ENCODE data around the gene AGMO. TPM values are rescaled to one million over a fixed set of nuclear protein-coding genes. Genes with fewer than 3 reads are reported as not detected.
"Not testable (repeated sequence)": the region's sequence is repeated elsewhere in the genome, so short reads cannot be mapped to it uniquely, and the experiment has no call there.

Gene AGMO
- total RNA-seq, 1 donor from 2014 or later = not detected

GRCh38 chr7:15326044-15326644 lies 235.7 kb downstream of the AGMO start:
- intact Hi-C loops (cut with micrococcal nuclease) = loop anchor here (5.0 to 10.0 kb wide), 2 partner anchors 399 to 746 kb away; no protein-coding TSS in a partner anchor

DNA sequence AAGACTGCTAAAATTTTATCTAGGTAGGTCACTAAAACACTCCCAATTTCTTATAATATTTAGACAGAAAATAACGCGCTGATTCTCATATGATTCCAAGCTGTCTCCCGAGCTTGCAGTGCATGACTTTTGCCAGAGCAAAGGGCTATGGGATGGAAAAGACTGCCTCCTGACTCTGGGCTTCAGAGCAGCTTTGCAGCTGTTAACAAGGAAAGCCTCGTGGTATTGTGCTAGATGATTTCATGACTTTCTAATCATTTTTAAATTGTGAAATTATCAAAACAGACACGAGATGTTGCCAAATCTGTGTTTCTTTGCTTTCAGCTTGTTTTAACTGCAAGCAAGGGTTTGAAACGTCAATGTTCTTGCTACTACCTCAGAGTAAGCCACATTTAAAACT lies 238.3 kb downstream of the AGMO start:
- intact Hi-C loops (cut with micrococcal nuclease) = loop anchor here (10.0 kb wide), 1 partner anchor 401 kb away; no protein-coding TSS in a partner anchor

GRCh38 chr7:15317215-15317614 lies 244.6 kb downstream of the AGMO start:
- intact Hi-C loops (cut with micrococcal nuclease) = no loop called here

DNA sequence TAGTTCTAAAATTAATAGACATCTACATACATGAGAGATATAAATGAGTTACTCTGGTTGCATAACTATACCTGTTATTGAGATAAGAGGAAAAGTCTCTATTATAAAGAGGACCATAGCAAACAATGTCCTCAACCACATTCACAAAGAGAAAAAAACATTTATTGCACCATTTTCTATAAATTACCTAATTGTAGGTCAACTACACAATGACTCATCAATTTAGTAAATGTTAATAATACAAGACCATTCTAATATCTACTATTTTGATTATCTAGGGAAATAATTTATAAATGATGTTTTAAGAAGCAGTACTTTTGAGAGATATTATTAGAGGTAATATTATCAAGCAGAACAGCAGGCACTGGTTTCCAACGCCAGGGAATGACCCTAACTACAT lies 246.1 kb downstream of the AGMO start:
- intact Hi-C loops (cut with micrococcal nuclease) = no loop called here

GRCh38 chr7:15314922-15315321 lies 246.9 kb downstream of the AGMO start:
- intact Hi-C loops (cut with micrococcal nuclease) = no loop called here

GRCh38 chr7:15313361-15313760 lies 248.5 kb downstream of the AGMO start:
- intact Hi-C loops (cut with micrococcal nuclease) = no loop called here

GRCh38 chr7:15309872-15310271 lies 251.9 kb downstream of the AGMO start:
- intact Hi-C loops (cut with micrococcal nuclease) = no loop called here

DNA sequence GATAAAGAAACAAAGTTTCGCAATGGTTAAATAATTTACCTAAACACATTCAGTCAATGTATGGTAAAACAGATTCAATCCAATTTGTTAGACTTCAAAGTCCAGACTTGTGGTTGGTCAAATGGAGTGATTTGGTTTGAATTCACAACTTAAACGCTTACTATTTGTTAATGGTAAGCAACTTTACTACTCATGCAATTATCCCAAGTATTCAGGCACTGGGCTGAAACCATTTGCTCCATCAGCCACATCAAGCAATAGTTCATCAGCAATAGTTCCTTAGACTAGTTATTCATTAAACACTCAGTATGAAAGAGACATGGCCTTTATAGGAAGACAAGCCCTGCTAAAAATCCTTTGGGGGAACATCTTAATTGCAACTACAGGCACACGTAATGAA lies 253.0 kb downstream of the AGMO start:
- intact Hi-C loops (cut with micrococcal nuclease) = no loop called here

DNA sequence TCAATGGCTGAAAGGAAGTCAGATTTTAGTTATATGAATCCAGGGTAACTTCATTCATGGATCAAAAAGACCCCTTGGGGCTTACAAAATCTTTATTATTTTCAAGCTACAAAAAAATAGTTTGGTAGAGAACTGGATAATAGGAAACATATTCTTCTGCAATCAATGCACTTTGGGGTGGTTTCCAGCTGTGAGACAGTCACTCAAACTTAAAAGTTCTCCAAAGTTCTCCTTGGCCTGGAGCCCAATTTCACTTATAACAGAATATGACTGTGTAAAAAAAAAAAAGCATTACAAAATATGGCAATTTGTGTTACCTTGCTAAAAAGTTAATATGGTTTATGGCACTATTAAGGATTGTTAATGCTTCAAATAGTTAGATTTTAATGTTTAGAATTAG lies 255.5 kb downstream of the AGMO start:
- intact Hi-C loops (cut with micrococcal nuclease) = no loop called here

- intact Hi-C loops (cut with micrococcal nuclease) = loop anchor here (2.0 kb wide), 1 partner anchor 764 kb away; no protein-coding TSS in a partner anchor
Measured at GRCh38 chr7:15305002-15305600, 256.7 kb downstream of the AGMO start.

- intact Hi-C loops (cut with micrococcal nuclease) = no loop called here
Measured at GRCh38 chr7:15303357-15303756, 258.5 kb downstream of the AGMO start.

DNA sequence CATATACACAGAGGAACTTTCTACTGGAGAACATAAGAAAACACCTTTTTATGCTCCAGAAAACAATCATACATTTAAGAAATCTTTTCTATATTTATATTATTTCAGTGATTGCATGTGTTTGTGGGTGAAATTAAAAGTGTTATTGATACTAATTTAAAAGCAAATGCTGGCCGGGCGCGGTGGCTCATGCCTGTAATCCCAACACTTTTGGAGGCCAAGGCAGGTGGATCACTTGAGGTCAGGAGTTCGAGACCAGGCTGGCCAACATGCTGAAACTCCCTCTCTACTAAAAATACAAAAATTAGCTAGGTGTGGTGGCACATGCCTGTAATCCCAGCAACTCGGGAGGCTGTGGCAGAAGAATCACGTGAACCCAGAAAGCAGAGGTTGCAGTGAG lies 260.8 kb downstream of the AGMO start:
- intact Hi-C loops (cut with micrococcal nuclease) = not testable (repeated sequence)

DNA sequence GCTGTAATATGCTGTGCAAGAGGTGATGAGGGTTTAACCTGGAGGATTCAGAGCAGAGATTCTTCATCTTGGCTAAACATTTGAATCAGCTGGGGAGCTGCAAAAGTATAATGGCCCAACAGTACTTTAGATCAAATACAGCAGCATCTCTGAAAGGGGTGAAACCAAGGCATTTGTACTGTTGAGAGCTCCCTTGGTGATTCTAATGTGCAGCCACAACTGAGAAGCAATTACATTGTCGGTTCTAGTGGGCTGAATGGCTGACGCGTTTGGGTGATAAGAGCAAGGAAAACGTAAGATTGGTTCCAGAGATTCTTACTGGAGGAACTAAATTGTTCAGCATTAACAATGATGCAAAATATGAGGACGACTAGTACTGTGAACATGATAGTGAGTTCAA lies 269.7 kb downstream of the AGMO start:
- intact Hi-C loops (cut with micrococcal nuclease) = no loop called here

GRCh38 chr7:15291699-15292098 lies 270.1 kb downstream of the AGMO start:
- intact Hi-C loops (cut with micrococcal nuclease) = no loop called here

GRCh38 chr7:15288741-15289140 lies 273.1 kb downstream of the AGMO start:
- intact Hi-C loops (cut with micrococcal nuclease) = no loop called here

DNA sequence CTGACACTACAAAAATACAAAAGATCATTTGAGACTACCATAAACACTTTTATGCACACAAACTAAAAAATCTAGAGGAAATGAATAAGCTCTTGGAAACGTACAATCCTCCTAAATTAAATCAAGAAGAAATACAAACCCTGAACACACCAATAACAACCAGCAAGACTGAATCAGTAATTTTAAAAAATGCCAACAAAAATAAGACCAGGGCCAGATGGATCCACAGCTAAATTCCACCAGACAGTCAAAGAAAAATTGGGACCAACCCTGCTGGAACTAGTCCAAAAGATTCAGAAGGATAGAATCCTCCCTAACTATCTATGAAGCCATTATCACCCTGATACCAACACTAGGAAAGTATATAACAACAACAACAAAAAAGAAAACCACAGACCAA lies 277.4 kb downstream of the AGMO start:
- intact Hi-C loops (cut with micrococcal nuclease) = no loop called here

GRCh38 chr7:15280078-15280733 lies 281.6 kb downstream of the AGMO start:
- intact Hi-C loops (cut with micrococcal nuclease) = no loop called here

GRCh38 chr7:15279640-15280039 lies 282.2 kb downstream of the AGMO start:
- intact Hi-C loops (cut with micrococcal nuclease) = no loop called here

DNA sequence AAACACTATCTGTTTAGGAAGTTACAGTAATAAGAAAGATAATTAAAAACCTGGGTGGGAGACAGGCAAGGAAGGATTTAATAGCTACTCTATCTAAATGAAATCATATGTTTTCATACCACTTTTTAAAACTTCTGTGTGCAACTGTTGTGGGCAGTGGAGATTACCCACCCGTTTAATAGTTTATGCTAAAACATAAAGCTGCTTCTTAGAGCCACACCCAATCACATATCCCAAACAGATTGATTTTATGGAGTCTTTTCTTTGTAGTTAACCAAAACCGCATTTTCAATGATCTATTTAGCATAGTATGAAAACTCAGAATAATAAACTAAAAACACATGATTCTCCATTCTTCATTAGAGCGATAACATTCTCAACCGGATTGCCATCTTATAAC lies 304.1 kb downstream of the AGMO start:
- intact Hi-C loops (cut with micrococcal nuclease) = no loop called here

DNA sequence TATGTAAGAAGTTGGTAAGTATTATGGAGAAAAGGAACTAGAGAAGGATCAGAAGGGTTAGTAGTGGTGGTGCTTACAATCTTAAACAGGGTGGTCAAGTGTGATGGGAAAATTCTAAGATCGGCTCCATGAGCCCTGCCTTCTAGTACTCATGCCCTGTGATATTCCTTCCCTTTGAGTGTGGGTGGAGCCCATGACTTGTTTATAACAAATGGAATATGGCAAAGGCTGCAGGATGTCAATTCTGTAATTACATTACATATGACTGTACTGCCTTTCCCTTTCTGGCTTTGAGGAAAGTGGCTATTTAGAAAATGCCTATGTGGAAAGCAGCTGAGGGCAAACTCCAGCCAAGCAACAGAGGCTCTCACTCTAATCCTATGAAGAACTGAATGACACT lies 309.6 kb downstream of the AGMO start:
- intact Hi-C loops (cut with micrococcal nuclease) = no loop called here

- intact Hi-C loops (cut with micrococcal nuclease) = no loop called here
Measured at GRCh38 chr7:15248514-15248913, 313.3 kb downstream of the AGMO start.

DNA sequence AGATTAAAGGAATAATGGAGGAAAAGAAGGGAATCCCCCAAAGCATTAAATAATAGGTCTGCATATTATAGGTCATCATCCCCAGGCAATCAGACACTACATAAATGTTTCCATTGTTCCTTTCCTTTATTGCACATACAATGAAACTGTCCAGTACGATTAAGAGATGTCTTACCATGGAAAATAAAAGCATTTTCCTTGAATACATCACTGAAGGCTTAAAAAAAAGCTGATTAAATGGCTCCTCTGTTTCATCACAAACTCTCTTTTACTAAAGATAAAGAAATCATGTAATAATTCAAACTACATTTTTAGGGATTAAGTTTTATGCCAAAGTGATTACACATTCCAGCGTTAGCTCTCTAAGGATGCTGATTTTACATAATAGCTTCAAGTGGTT lies 316.0 kb downstream of the AGMO start:
- intact Hi-C loops (cut with micrococcal nuclease) = no loop called here

DNA sequence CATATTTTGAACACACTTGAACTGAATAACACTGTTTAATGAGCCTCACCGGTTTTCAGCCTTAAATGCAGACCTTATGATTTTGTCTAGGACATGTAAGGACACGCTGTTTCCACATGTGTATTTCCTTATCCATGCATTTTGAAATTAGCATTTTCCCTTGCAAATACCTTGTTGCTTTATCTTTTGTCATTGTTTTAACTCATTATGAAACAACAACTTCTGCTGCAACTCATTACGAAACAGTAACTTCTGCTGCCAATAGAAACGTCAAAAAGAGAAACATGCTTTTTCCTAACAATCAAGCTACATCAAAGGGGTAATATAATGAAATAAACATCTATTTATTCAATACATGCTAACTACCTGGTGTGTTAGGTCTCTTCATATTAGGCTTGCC lies 322.0 kb downstream of the AGMO start:
- intact Hi-C loops (cut with micrococcal nuclease) = no loop called here

Data from T-helper 2 cell treated with Interferon-gamma antibody and Interleukin-4, amounts not matched to agents 100 ng/mL and 5 ng/mL, for 36 hours (primary cell).